HG03439 (cell line): ENCODE results near the gene HDAC9.
A peak's percentile ranks its signal among the peaks of the same experiment; 100 is the strongest.

Experiments used
- ATAC-seq: cut with Tn5 transposase; IDR thresholded peaks from one replicate; pipeline ENCODE4 v1.9.1; 2021; ENCODE audit warnings: mild to moderate bottlenecking, moderate library complexity; ENCODE audit not compliant: unreplicated experiment

The HDAC9 gene

DNA sequence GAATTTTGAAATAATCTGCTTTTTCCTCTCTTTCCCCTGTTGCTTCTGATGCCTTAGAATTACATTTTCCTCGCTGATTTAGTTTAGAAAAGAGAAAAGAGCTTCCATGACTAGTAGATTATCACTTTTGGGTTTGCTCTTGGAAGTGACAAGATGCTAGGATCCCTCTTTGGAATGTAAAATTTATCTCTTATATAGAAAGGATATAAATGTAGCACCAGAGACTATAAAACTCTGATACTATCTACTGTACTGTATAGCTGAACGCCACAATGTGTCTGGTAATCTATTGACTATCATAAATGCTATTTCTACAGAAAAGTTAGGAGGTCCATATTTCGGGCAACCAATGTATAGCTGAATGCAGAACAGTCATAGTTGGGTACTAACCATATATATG lies 1.1 kb upstream of the HDAC9 start:
- ATAC-seq = no peak

DNA sequence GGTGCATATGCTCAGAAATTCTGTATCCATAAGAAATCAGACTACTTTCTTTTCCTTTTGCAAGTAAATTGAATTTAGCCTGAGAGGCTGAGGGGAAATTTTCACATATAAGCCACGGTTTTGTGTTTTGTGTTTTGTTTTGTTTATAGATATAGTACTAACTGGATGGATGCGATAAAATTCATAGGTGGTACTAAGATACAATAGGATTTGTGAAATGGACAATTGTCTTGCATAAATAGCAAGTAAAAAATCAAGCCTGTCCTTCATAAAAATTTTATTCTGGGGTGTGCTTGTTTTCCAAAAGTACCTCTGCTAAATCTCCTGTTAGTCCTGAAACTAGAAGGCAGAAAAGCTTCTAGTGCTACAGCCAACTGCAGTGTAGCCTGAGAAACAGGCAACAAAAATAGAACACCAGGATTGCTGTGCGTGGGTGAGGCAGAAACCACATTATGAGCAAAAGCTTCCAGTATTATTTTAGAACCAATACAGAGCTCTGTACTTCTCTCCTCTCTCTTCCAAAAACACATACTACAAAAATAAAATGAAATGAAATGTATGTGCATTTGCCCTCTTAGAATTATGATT lies 634 bp upstream of the HDAC9 start:
- peak; percentile 43 for ATAC-seq

DNA sequence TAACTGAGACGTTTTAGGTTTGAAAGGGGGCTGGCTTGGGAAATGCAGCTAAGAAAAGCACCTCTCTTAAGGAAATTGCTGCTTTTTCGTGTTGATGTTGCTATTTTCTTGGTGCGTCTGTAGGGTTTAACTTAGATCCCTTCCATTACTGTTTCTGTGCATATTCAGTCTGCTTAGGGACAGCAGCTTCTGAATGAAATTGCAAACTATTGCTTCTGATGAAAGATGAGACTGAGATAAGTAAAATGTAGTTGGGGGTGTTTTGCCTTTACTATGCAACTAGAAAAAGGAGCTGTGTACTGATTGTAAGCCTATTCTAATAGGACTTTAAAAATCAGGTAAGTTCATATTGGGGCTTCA lies 772 bp downstream of the HDAC9 start:
- ATAC-seq = no peak

DNA sequence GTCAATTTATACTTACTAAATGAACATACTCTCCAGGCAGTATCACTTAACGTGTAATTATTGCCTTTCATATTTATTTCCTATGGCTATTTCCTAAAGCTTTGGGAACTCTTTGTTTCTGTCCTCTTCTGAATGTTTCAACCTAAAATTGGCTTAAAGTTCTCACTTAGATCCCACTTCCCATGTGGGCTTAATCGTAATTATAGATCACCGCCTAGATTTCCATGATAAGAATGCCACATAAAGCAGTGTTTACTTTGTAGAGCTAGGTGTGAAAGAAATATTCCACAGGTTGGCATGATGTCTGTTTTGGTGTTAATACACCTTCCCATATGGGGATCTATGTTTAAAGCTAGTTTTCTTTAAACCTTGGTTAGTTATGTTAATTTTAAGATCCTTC lies 1.5 kb downstream of the HDAC9 start:
- ATAC-seq = no peak

DNA sequence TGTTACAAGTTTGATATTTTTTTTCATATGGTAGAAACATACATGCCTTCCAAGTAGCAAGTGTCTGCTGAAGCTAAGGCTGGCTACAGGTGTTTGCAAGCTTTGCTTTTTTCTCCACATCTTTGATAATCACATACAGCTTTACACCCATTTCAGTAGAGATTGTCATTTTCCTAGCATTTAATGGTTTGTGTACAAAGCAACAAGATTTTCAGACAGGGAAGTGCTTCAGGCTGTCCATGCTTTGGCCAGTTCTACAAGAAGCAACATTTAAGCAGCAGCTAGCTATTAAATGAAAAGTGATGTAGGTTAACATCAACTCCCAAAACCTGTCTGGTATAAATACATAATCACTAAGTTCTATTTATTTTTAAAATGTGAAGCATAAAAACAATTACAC lies 2.3 kb downstream of the HDAC9 start:
- ATAC-seq = no peak

DNA sequence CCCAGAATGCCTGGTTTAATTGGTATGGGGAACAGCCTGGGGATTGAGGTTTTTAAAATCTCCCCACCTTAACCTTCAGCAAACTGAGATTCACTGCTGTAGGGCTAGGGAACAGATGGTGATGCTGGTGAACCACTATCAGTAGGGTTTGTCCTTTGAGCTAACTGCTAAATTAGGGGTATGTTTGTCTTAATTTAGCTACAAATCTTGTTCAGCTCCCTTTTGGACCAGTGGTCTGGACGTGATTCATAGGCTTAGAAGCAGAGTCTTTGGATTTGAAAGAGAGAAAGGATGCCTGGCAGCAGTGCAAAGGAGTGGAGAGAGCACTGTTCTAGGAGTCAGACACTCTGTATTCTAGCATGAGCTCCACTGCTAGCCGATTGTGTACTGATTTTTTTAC lies 2.8 kb downstream of the HDAC9 start:
- no peak for ATAC-seq

DNA sequence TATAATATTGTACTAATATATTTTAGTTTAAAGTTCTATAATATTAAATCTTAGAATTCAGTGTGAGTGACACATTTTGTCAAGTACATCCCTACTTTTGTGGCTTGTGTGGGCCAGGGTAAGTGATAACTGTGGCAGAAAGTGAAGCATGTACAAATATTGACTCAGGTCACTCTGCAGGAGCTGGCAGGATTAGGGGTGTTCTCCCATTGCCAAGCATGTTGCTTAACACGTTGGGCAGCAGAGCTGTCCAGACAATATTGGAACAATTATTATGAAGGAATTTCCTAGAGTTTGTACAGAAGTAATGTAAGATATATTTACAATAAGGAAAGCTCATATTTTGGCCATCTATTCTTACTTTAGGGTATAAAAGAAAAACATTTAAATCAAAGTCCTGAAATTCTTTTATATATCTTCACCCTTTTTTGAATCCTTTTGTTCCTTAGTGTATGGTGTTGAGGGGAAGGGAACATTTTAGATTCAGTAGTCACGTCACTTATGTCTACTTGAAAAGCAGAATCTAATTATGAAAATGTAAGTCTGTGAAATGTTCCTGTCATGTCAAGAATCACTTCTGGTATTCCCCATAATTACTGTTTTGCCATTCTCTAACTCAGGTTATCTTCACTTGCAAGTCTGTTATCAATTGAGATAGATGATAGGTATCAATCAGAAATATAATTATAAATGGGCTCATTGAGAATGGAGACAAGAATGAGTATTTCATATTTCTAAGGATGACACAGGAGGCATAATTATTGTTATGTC lies 4.0 kb downstream of the HDAC9 start:
- ATAC-seq = no peak

DNA sequence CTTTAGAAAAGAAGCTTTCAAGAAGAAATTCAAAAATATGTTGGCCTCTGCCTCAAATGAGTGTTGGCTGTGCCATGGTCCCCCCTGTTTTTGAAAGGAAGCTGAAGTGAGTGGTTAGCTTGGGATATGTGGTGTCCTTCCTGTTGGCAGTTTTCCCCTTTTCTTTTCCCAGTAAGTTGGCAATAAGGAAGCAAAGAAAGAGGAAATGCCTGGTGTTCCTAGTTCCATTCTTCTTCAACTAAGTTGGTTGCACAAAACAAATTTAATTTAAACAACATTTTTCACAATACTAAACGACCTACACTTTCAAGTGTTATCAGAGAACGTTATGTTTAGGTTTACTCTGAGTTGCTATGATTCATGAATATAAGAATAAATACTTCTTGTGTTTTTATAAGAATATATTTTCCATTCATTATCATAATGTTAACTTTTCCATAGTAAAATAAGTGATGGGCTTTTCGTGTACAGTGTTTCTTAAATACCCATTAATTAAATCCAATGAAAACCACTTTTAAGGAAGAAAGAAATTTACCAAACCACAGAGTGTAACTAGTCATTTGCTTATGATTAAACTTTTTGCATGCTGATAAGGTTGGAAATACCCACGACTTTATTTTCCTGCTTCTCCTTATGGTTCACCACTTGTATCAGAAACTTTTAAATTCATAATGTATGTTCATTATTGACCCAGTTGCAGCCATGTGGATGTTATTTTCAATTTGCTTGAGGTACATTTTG lies 7.7 kb downstream of the HDAC9 start:
- ATAC-seq = no peak

DNA sequence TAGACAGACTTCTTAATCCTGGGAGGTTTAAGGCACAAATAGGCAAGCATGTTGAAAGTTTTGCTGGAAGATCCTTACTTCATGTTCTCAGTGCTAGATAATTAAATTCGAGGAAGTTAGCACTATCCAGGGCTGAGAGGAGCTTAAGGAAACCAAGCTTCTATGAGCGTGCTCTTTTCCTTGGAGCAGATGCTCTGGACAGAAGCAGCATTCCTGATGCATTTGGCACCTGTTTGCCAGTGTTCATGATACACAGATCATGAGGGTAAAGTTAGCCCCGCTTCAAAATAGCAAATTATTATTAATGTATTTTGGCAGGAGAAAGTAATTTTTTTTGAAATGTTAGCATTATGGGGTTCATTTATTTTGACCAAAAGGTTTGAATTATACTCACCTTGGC lies 9.4 kb downstream of the HDAC9 start:
- ATAC-seq = no peak

DNA sequence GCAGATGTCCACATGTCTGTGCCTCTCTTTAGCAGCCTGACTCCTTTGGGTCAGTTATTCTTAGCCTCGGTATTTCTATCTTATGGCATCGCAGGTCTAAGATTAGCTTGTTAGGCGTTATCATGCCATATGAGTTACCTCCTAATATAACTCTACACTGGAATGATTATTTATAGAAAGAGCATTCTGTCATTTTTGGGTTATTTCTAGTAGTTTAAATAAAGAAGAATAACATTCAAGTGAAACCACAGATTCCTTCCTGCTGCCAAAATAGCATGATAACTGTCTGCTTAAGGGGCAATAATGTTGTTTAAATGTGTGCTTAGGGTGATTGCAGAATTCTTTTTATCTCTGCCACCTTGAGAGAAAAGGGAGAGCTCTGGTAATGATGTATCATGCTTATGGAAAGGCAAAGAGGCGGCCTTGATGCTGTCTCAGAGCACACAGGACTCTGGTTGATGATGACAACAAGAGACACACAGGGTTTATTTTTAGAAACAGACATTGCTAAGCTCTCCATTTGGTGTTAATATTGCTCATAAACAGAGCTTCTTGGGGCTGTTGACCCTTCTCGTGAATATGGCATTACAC lies 10.4 kb downstream of the HDAC9 start:
- peak; percentile 57 for ATAC-seq

DNA sequence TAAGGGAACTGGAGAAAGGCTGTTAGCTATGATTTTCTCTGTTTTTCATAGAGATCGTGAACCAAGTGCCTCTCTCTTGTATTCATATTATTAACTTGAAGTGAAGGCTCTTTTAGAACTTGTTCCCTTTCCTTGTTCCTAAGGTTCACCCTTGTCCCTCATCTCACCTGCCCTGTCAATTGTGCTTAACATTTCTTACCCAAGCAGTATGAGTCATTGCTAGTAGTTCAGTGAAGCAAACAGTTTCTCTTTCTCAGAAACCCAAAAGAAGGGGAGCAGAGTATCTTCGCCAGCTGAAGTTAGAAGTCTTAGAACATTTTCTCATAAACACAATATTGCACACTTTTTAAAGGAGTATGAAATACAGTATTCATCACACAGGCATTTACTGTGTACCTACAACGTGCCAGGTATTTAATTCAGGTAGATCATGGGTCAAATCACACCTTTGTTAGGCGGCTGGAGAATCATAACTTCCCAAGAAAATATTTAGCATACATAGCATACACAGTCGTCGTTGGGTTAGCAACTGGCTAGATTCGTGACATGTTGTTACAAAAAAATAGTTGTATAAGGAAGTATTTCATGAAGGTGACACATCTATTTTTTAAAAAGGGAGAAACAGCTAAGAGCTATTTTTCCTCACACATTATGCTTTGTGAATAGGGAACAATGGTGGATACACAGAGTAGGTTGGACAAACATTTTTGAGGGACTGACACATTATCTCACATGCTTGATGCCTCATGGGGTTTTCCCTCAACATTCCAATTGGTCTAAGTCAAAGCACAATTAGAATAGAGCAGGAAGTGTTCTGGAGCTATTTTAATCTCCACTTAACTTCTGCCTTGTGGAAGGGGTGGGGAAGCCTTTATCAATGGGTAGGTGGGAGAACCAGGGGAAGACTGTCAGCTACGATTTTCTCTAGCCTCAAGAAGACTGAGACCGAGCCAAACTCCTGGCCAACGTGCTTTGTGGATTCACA lies 13.2 kb downstream of the HDAC9 start:
- peak; percentile 81 for ATAC-seq

DNA sequence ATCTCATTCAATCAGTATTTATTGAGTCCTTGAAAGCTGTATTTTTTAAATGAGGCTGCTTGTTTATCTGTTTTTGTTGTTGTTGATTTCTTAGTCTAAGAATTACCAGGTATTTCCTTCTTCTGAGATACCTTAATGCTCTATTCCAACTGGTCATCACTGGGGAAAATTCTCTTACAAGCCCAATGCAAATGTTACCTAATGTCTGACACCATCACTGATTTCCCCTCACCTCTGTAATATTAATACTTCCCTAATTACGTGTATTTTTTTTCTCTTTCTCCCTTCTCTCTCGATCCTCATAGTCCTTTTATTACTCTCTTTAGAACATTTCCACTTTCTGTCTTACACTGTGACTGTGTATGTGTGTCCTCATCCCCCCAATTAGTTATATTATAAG lies 13.9 kb downstream of the HDAC9 start:
- ATAC-seq = no peak

DNA sequence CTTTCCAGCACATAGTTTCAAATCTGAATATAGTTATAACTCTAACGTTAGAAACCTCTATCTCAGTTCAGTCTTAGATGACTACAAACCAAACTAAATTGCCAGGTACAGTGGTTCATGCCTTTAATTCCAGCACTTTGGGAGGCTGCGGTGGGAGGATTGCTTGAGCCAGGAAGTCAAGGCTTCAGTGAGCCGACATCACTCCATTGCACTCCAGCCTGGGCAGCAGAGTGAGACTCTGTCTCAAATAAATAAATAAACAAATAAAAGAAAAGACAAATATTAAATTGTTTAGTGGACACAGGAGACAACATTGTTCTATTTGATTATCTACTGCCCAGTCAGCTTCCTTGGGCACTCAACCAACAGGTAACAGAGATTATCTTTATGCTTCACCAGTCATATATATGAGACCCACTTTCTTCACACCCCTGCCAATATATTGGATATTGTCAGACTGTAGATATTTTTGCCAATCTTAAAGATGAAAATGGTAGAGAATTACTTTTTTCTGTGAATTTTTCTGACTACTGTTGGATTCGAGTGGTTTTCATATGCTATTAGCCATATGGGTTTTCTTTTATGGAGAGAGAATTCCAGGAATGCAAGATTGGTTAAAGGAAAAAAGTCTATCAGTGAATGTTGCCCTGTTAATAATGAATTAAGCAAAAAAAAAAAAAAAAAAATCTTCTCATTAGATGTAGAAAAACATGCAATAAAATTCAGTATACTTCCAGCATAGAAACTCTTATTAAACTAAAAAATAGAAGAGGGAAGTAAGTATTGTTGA lies 16.0 kb downstream of the HDAC9 start:
- ATAC-seq = no peak

DNA sequence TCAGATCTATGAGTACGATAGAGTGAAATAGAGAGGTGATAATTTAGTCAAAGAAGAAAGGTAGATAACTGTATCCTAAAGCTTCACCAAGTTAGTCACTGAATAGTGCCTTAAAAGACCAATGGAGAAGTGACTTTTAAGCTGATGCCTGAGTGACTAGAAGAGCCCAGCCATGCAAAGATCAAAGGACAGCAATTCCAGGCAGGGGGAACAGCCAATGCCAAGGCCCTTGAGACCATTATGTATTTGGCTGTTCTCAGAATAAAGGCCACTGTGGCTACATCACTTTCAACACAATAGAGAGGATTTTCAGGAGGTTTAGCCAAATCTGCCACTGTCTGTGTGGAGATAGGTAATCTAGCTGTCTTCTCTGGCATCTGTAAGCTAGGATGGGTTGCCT lies 17.8 kb downstream of the HDAC9 start:
- no peak for ATAC-seq

DNA sequence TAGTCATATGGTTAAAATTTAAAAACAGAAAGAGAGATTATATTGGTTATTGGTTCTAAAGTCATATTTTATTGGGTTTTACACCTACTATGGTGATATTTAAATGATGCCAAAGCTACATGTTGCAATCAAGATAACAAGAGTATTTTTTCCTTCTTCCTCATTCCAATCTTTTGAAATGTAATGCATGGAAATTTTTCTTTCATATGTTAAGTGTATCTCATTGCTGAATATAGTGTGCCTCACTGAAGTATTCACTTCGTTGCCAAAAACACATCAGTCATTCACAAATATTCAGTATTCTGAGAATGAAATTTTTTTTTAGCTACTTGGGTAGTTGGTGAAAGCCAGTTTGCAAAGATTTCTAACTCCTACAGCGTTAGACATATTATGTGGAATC lies 19.5 kb downstream of the HDAC9 start:
- ATAC-seq = no peak

DNA sequence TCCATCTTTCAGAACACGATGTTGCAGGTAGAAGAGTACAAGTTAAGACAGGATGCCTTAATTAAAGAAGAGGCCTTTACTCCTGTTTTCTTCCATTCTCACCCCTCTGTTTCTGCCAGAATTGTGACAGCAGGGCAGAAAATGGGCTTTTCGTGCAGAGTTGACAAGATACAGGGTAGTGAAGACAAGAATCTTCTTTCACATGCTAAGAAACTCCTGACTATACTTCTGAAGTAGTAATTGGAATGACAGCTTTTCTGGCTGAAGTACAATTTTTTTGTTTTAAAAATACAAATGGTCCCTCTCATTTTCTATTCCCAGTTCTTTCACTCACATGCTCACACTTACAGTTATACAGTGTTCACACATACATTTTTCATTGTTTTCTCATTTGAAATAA lies 22.1 kb downstream of the HDAC9 start:
- no peak for ATAC-seq

DNA sequence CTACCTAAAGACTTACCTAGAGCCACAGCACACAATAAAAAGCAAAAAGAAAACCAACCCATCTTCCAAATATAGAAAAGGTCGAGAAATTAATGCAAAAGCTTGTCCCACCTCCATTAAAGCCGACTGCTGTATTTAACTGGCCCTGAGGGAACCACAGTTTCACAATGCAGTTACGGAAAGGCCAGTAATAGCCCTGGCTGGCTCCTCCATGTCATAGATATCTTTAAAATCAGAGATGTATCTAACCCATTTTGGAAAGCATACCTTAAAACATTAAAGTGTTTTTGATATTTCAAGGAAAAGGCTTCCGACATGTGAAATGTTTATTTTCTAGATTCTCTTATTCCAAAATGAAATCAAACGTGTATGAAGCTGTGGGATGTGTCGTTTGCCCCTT lies 23.0 kb downstream of the HDAC9 start:
- ATAC-seq = no peak

DNA sequence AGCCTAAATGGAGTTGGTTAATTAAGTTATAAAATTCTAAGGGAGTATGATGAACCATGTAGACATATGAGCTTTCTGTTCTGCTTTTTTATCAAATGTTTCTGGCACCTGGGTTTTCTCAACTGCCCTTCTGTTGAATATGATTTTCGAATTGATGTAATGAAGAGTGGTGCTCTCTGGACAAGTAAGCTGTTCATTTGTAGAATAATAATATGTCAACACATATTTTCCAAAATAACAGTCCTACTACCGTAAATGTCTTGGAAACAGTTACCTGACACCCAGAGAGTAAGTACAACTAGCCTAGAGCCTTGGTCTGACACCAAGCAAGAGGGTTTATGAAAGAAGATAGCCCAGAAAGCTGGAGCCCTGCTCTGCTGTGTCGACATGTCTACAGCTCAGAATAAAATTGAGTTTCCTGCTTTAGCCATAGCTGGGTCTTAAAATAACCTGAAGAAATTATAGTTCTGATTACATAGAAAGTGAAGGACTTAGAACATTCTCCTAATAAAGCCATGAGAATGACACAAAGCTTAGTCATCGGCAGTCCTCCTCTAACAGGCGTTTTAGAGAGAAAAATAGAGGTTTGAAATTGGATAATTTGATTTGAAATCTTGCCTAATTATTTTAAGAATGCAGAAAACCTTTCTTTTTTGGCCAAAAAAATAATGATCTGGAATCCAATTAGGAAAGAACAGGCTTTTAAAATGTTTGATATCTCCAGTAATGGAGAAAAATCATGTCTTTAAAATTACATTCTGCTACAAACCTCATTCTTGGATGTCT lies 25.1 kb downstream of the HDAC9 start:
- peak; percentile 71 for ATAC-seq

DNA sequence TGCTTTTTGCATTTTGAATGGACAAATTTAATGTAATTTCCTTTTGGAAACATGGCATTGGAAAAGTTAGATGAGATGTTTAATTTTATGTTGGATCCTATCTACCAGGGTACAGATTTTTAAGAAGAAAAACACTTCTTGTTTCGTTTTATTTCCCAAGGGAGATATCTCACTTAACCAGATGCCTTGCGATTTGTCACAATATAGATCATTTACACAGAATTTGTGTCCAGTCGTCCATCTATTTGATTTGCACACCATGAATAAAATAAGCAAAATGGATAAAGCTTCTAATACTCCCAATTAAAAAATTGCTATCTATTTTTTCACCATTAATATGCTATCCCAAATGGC lies 25.7 kb downstream of the HDAC9 start:
- no peak for ATAC-seq
